Caco-2 (cell line): Measurements from ENCODE around the gene EPB41L4B. TPM values are rescaled to one million over a fixed set of nuclear protein-coding genes. Genes with fewer than 3 reads are reported as not detected.

Source experiments
- BruUV-seq: library from RNA; stranded (reverse); fragments of 400-500 nt; replicated peaks from 2 replicates; lab custom pipeline; 2021; lab: Mats Ljungman, UMichigan
- CTCF ChIA-PET: fragments of 300-600 bp; sonication (Branson Sonifier 250); formaldehyde crosslinking; loops from one replicate; lab custom pipeline; 2022; ENCODE audit warnings: antibody characterized with exemption; lab: Charles Lee
- POLR2A ChIA-PET: fragments of 300-600 bp; sonication (Branson Sonifier 250); formaldehyde crosslinking; loops from one replicate; lab custom pipeline; 2022; ENCODE audit warnings: antibody characterized with exemption; lab: Charles Lee
- DNase-seq, 2 experiments: peaks; one replicate each; pipeline versions ENCODE4 v3.0.0 to v3.0.0-alpha.2; 2020 to 2022
- H3K27me3 ChIP-seq: replicated peaks from 2 replicates; pipeline ENCODE4 v1.6.0; 2011; ENCODE audit warnings: low read length; ENCODE audit not compliant: control insufficient read depth, insufficient read depth
- H3K36me3 ChIP-seq: 2 replicates; pipeline ENCODE4 v1.5.1; 2011; ENCODE audit warnings: low read length; ENCODE audit not compliant: control insufficient read depth, insufficient read depth
- H3K4me1 ChIP-seq: fragments of 250-450 bp; sonication (Bioruptor Pico); 2 replicates; pipeline ENCODE4 v1.5.1; 2020; ENCODE audit warnings: mild to moderate bottlenecking
- H3K4me3 ChIP-seq: 2 replicates; pipeline ENCODE4 v1.5.1; 2011; ENCODE audit warnings: low read depth, mild to moderate bottlenecking, control low read depth, low read length
- H3K9me3 ChIP-seq: fragments of 250-450 bp; sonication (Bioruptor Pico); 2 replicates; pipeline ENCODE4 v1.5.1; 2020; ENCODE audit warnings: mild to moderate bottlenecking, moderate library complexity
- H3K27ac Mint-ChIP-seq: one replicate; pipeline ENCODE4 v1.8.0; 2022; ENCODE audit warnings: mixed read lengths; ENCODE audit not compliant: unreplicated experiment
- H3K27me3 Mint-ChIP-seq: one replicate; pipeline ENCODE4 v1.8.0; 2022; ENCODE audit warnings: mixed read lengths; ENCODE audit not compliant: insufficient read depth, unreplicated experiment
- H3K36me3 Mint-ChIP-seq: one replicate; pipeline ENCODE4 v1.8.0; 2022; ENCODE audit warnings: mild to moderate bottlenecking, mixed read lengths; ENCODE audit not compliant: insufficient read depth, unreplicated experiment
- H3K4me1 Mint-ChIP-seq: one replicate; pipeline ENCODE4 v1.8.0; 2022; ENCODE audit warnings: low read depth, mixed read lengths; ENCODE audit not compliant: unreplicated experiment
- H3K4me3 Mint-ChIP-seq: one replicate; pipeline ENCODE4 v1.8.0; 2022; ENCODE audit warnings: mild to moderate bottlenecking, moderate library complexity, mixed read lengths; ENCODE audit not compliant: unreplicated experiment
- H3K9me3 Mint-ChIP-seq: one replicate; pipeline ENCODE4 v1.8.0; 2022; ENCODE audit warnings: mixed read lengths; ENCODE audit not compliant: unreplicated experiment
- intact Hi-C: fragments of 100-400 bp; cut with micrococcal nuclease; formaldehyde crosslinking; loops from one replicate; pipeline ENCODE4 v1.10.0; 2022; ENCODE audit not compliant: unreplicated experiment
- total RNA-seq: library from RNA; stranded (reverse); gene quantifications from 2 replicates; pipeline ENCODE4 v1.2.3, GENCODE V29; 2022
- TF ChIP-seq, protein P1 (sequence below), 2 experiments: fragments of 200-600 bp in 1 of 2; IDR thresholded peaks; 1 replicate in 1 of 2; 2 replicates in 1 of 2; pipeline versions ENCODE4 v1.5.1 to v1.8.0; 2011 to 2022; ENCODE audit warnings: antibody characterized with exemption in 1 of 2, control low read depth in 1 of 2, inconsistent platforms in 1 of 2, low read depth in 1 of 2, low read length in 1 of 2, mild to moderate bottlenecking in 1 of 2, moderate library complexity in 1 of 2; ENCODE audit not compliant: insufficient read depth in 1 of 2, severe bottlenecking in 1 of 2, unreplicated experiment in 1 of 2

The EPB41L4B gene
- total RNA-seq, 1 experiment from 2014 or later, result 16.3 TPM

DNA sequence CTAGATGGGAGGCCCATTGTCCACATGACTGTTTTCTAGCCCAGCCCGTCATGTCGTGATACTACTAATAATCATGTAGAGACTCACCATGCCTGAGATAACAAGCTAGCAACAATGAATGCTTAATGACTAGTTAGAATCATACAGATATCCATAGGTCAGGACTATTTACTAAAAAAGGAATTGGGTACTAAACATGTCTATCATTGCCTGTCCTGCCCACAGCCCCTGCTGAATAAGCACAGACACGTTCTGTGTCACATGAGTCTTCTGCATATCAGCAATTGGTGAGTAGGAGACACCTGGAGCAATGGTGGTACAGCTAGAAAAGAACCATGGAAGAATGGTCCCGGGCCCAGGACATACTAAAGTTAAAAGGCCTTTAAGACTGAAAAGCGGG lies 171.8 kb downstream of the EPB41L4B start:
- H3K4me1 ChIP-seq, result no peaks in the 10 kb centered on the region
- H3K9me3 ChIP-seq, result peaks cover 13% of the 10 kb centered on the region
- ChIA-PET CTCF (no interaction called here), POLR2A (no interaction called here)
- no peaks in the 10 kb centered on the region for H3K36me3 Mint-ChIP-seq
- H3K4me3 Mint-ChIP-seq, result no peak overlapping the region
- no peaks in the 10 kb centered on the region for H3K27me3 Mint-ChIP-seq
- TF ChIP-seq, protein P1, sequence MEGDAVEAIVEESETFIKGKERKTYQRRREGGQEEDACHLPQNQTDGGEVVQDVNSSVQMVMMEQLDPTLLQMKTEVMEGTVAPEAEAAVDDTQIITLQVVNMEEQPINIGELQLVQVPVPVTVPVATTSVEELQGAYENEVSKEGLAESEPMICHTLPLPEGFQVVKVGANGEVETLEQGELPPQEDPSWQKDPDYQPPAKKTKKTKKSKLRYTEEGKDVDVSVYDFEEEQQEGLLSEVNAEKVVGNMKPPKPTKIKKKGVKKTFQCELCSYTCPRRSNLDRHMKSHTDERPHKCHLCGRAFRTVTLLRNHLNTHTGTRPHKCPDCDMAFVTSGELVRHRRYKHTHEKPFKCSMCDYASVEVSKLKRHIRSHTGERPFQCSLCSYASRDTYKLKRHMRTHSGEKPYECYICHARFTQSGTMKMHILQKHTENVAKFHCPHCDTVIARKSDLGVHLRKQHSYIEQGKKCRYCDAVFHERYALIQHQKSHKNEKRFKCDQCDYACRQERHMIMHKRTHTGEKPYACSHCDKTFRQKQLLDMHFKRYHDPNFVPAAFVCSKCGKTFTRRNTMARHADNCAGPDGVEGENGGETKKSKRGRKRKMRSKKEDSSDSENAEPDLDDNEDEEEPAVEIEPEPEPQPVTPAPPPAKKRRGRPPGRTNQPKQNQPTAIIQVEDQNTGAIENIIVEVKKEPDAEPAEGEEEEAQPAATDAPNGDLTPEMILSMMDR (IDR thresholded peaks at IDR 0.05; ENCODE audit: insufficient read depth in 1 of 2, low read depth in 1 of 2, low read length in 1 of 2, severe bottlenecking in 1 of 2, unreplicated experiment in 1 of 2), result no peak
- intact Hi-C loops, result no loop called here
- DNase-seq, result no peak
- no peaks in the 10 kb centered on the region for H3K36me3 ChIP-seq
- no peak overlapping the region for H3K27ac Mint-ChIP-seq
- H3K4me3 ChIP-seq, result no peak overlapping the region
- BruUV-seq, result no TSS peak
- H3K27me3 ChIP-seq, result no peaks in the 10 kb centered on the region
- no peaks in the 10 kb centered on the region for H3K4me1 Mint-ChIP-seq
- no peaks in the 10 kb centered on the region for H3K9me3 Mint-ChIP-seq

DNA sequence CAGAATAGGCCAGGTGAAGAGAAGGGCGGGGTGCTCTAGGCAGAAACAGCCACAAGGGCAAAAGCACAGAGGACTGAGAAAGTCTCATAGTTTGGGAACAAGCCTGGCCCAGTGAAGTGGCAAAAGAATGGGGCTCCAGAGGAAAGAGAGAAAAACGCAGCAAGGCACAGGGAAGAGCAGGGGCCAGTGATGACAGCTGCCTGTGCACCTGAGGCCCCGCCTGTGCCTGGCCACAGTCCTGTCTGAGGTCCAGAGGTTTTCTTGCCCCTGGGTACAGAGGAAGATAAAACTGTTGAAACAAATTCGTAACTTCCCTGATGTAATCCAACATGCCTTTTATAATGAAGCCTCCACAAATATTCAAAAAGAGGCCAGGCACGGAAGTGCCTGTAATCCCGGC lies 175.8 kb downstream of the EPB41L4B start:
- BruUV-seq, result no TSS peak
- H3K4me3 Mint-ChIP-seq, result no peak overlapping the region
- no peak overlapping the region for H3K27ac Mint-ChIP-seq
- intact Hi-C loops, result no loop called here
- no peak overlapping the region for H3K4me3 ChIP-seq
- no peaks in the 10 kb centered on the region for H3K9me3 Mint-ChIP-seq
- POLR2A ChIA-PET, result no interaction called here
- CTCF ChIA-PET, result no interaction called here
- TF ChIP-seq, protein P1 (IDR thresholded peaks at IDR 0.05; ENCODE audit: insufficient read depth in 1 of 2, low read depth in 1 of 2, low read length in 1 of 2, severe bottlenecking in 1 of 2, unreplicated experiment in 1 of 2), result no peak
- H3K36me3 ChIP-seq, result no peaks in the 10 kb centered on the region
- no peaks in the 10 kb centered on the region for H3K36me3 Mint-ChIP-seq
- no peaks in the 10 kb centered on the region for H3K27me3 ChIP-seq
- H3K4me1 Mint-ChIP-seq, result no peaks in the 10 kb centered on the region
- peak in 1 of 2 experiments; percentile 14 for DNase-seq
- no peaks in the 10 kb centered on the region for H3K9me3 ChIP-seq
- H3K4me1 ChIP-seq, result no peaks in the 10 kb centered on the region
- H3K27me3 Mint-ChIP-seq, result no peaks in the 10 kb centered on the region

DNA sequence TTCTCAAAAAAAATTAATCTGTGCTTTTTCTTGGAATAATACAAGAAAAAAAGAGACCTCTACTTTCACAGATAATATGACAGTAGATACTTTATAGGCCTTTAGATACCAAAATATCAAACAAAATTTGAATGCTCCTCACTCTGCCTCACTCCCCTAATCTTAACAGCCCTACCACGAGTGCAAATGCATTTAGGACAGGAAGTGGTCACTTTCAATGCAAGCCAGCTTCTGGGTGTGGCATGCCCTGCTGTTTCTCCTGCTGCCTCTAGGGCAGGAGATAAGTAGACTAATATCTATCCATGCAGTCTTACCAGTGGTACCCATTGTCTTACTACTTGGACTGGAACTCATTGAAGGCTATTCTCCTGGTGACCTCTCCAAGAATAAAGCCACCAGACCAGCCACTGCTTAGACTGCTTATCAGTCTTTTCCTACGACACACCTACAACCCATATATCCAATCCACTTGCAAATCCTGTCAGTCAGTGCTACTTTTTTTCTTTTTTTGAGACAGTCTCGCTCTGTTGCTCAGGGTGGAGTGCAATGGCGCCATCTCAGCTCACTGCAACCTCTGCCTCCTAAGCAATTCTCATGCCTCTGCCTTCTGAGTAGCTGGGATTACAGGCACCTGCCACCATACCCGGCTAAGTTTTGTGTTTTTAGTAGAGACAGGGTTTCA lies 176.8 kb downstream of the EPB41L4B start:
- Mint-ChIP-seq H3K36me3 (no peaks in the 10 kb centered on the region), H3K9me3 (no peaks in the 10 kb centered on the region), H3K27me3 (no peaks in the 10 kb centered on the region), H3K4me1 (no peaks in the 10 kb centered on the region), H3K27ac (no peak overlapping the region), H3K4me3 (no peak overlapping the region)
- H3K4me1 ChIP-seq, result no peaks in the 10 kb centered on the region
- no peak overlapping the region for H3K4me3 ChIP-seq
- intact Hi-C loops, result no loop called here
- CTCF ChIA-PET, result interaction anchor here (0.6 kb wide), 1 partner anchor 24 kb away, joined by 3 read pairs; the partner anchor contains the start of gene TMEM245
- BruUV-seq, result no TSS peak
- peak; percentile 37 to 61 for DNase-seq
- no peaks in the 10 kb centered on the region for H3K36me3 ChIP-seq
- POLR2A ChIA-PET, result no interaction called here
- TF ChIP-seq, protein P1 (IDR thresholded peaks at IDR 0.05; ENCODE audit: insufficient read depth in 1 of 2, low read depth in 1 of 2, low read length in 1 of 2, severe bottlenecking in 1 of 2, unreplicated experiment in 1 of 2), result peak; percentile 30 to 38
- no peaks in the 10 kb centered on the region for H3K27me3 ChIP-seq
- no peaks in the 10 kb centered on the region for H3K9me3 ChIP-seq
